GM12878 (cell line): ENCODE data around the gene ABHD12B. TPM values are rescaled to one million over a fixed set of nuclear protein-coding genes. Genes with fewer than 3 reads are reported as not detected.

ENCODE experiments used
- ATAC-seq: fragments of 200-7000 bp; cut with Tn5 transposase; 3 replicates; pipeline ENCODE4 v1.9.1; 2020; ENCODE audit warnings: mild to moderate bottlenecking, moderate library complexity
- BruUV-seq: library from RNA; stranded (reverse); fragments of 400-500 nt; replicated peaks from 2 replicates; lab custom pipeline; 2021; lab: Mats Ljungman, UMichigan
- CTCF ChIA-PET: fragments of 300-600 bp; sonication (Branson Sonifier 250); formaldehyde crosslinking; extraction: SDS; loops from one replicate; lab custom pipeline; 2021; ENCODE audit warnings: inconsistent platforms; lab: Yijun Ruan, JAX
- POLR2A ChIA-PET: fragments of 350-600 bp; formaldehyde crosslinking; extraction: SDS; loops from one replicate; lab custom pipeline; 2021; ENCODE audit warnings: inconsistent platforms; lab: Charles Lee
- RAD21 ChIA-PET: fragments of 300-600 bp; sonication (Branson Sonifier 250); formaldehyde crosslinking; loops from one replicate; lab custom pipeline; 2023; ENCODE audit warnings: antibody characterized with exemption; ENCODE audit not compliant: unreplicated experiment; lab: Charles Lee
- SMC1A ChIA-PET: fragments of 300-600 bp; sonication (Branson Sonifier 250); formaldehyde crosslinking; loops from one replicate; lab custom pipeline; 2023; ENCODE audit not compliant: unreplicated experiment, uncharacterized antibody; lab: Charles Lee
- DNase-seq: peaks from one replicate; pipeline ENCODE4 v3.0.0-alpha.2; 2011; ENCODE audit warnings: low read depth, low spot score
- FAIRE-seq: peaks from 3 replicates; lab custom pipeline; 2011; peaks lifted over from hg19 to GRCh38; lab: Jason Lieb, UNC
- H2AFZ ChIP-seq: 2 replicates; pipeline ENCODE4 v1.6.0; 2011; ENCODE audit warnings: low read depth, low read length, control low read depth; ENCODE audit not compliant: control insufficient read depth
- H3K27ac ChIP-seq: 2 replicates; pipeline ENCODE4 v1.5.1; 2011; ENCODE audit warnings: control low read depth; ENCODE audit not compliant: control insufficient read depth, insufficient read depth
- H3K27me3 ChIP-seq, 2 experiments: replicated peaks in 1 of 2; 2 replicates each; pipeline versions ENCODE4 v1.6.0 to v1.6.1; 2011; ENCODE audit warnings: low read length in 1 of 2; ENCODE audit not compliant: control insufficient read depth in 2 of 2, insufficient read depth in 2 of 2
- H3K36me3 ChIP-seq, 2 experiments: 2 replicates each; pipeline ENCODE4 v1.5.1; 2011; ENCODE audit warnings: low read length in 1 of 2; ENCODE audit not compliant: control insufficient read depth in 2 of 2, insufficient read depth in 2 of 2
- H3K4me1 ChIP-seq: 2 replicates; pipeline ENCODE4 v1.6.1; 2011; ENCODE audit warnings: mild to moderate bottlenecking, low read length, moderate library complexity, mixed read lengths; ENCODE audit not compliant: control insufficient read depth, insufficient read depth
- H3K4me2 ChIP-seq: 2 replicates; pipeline ENCODE4 v1.6.0; 2011; ENCODE audit warnings: control low read depth; ENCODE audit not compliant: control insufficient read depth, insufficient read depth
- H3K4me3 ChIP-seq: fragments of 200-600 bp; sonication (generic); 2 replicates; pipeline ENCODE4 v1.5.1; 2016
- H3K79me2 ChIP-seq: 2 replicates; pipeline ENCODE4 v1.6.0; 2011; ENCODE audit warnings: low read length; ENCODE audit not compliant: control insufficient read depth, insufficient read depth
- H3K9ac ChIP-seq: 2 replicates; pipeline ENCODE4 v1.8.0; 2011; ENCODE audit warnings: low read length, control low read depth, mixed read lengths; ENCODE audit not compliant: control insufficient read depth, insufficient read depth
- H3K9me3 ChIP-seq: replicated peaks from 3 replicates; pipeline ENCODE4 v1.5.1; 2011; ENCODE audit warnings: mild to moderate bottlenecking, low read length; ENCODE audit not compliant: control insufficient read depth, insufficient read depth
- H4K20me1 ChIP-seq: 2 replicates; pipeline ENCODE4 v1.6.0; 2011; ENCODE audit not compliant: control insufficient read depth, insufficient read depth
- BCL3 ChIP-seq: IDR thresholded peaks from 2 replicates; pipeline ENCODE4 v1.6.1; 2011; ENCODE audit warnings: borderline replicate concordance, low read depth, mild to moderate bottlenecking, moderate library complexity, low read length; ENCODE audit not compliant: insufficient read depth, poor library complexity, severe bottlenecking
- BMI1 ChIP-seq: fragments of 450-650 bp; IDR thresholded peaks from 2 replicates; pipeline ENCODE4 v1.6.1; 2016; ENCODE audit warnings: mild to moderate bottlenecking, moderate library complexity, borderline replicate concordance
- EGR1 ChIP-seq, 2 experiments: IDR thresholded peaks; 1 replicate in 1 of 2; 2 replicates in 1 of 2; pipeline ENCODE4 v1.6.1; 2011 to 2012; ENCODE audit warnings: low read depth in 2 of 2, low read length in 2 of 2, borderline replicate concordance in 1 of 2, mild to moderate bottlenecking in 1 of 2, moderate library complexity in 1 of 2
- ZBTB33 ChIP-seq: fragments of 450-650 bp; IDR thresholded peaks from 2 replicates; pipeline ENCODE4 v1.6.1; 2017; ENCODE audit warnings: mild to moderate bottlenecking
- ZNF687 ChIP-seq: fragments of 450-650 bp; IDR thresholded peaks from 2 replicates; pipeline ENCODE4 v1.6.1; 2017; ENCODE audit warnings: mild to moderate bottlenecking, moderate library complexity
- WGBS: methylation state at CpG from one replicate; pipeline ENCODE4 v1.1.6; 2016; ENCODE audit warnings: low lambda C conversion rate; ENCODE audit not compliant: insufficient replicate concordance, insufficient coverage; ENCODE audit errors: missing lambda C conversion rate; 5-methylcytosine and 5-hydroxymethylcytosine counted together
- in situ Hi-C: fragments of 300-500 bp; cut with MboI; formaldehyde crosslinking; loops from 9 replicates; pipeline ENCODE4 v1.14.3; 2018; ENCODE audit warnings: mixed read lengths
- intact Hi-C: fragments of 100-400 bp; cut with micrococcal nuclease; formaldehyde crosslinking; loops from one replicate; pipeline ENCODE4 v1.14.2; 2022; ENCODE audit not compliant: unreplicated experiment
- polyA plus RNA-seq, 11 experiments: library from polyadenylated mRNA; depleted of rRNA in 4 of 11; unstranded in 6 of 11; stranded (reverse) in 5 of 11; fragments of >200 nt; fragmentation: Nextera tagmentation in 4 of 11; fragmentation: Illumina TruSeq in 1 of 11; extraction: Ambion mirVana in 4 of 11; extraction: Trizol in 1 of 11; gene quantifications; 1 replicate in 1 of 11; 2 replicates in 10 of 11; pipeline versions ENCODE4 v1.2.1 to v1.2.3, GENCODE V29; 2011 to 2016; ENCODE audit warnings: inconsistent platforms in 2 of 11, missing spikeins in 2 of 11, low read depth in 1 of 11
- total RNA-seq, 4 experiments: library from RNA; depleted of rRNA in 3 of 4; stranded (reverse); fragments of >200 nt in 3 of 4; fragmentation: Illumina TruSeq in 1 of 4; extraction: Trizol in 1 of 4; gene quantifications; 2 replicates each; pipeline versions ENCODE4 v1.2.1 to v1.2.3, GENCODE V29; 2013 to 2021

The ABHD12B gene
- total and polyA plus RNA-seq, 10 of the 15 experiments (the other 5 are each of a cell fraction or from before 2014, with no cell fraction given): not detected

GRCh38 chr14:50951032-50951431 lies 79.2 kb downstream of the ABHD12B start:
- ChIA-PET POLR2A (no interaction called here), SMC1A (no interaction called here)
- Histone ChIP-seq H3K4me2 (no peak overlapping the region), H2AFZ (no peak overlapping the region)
- no peak for DNase-seq
- intact Hi-C loops: loop anchor here (5.0 kb wide), 1 partner anchor 271 kb away; no protein-coding TSS in a partner anchor
- no TSS peak for BruUV-seq
- TF ChIP-seq ZBTB33: no peak
- TF ChIP-seq BCL3: no peak
- TF ChIP-seq ZNF687: no peak
- TF ChIP-seq EGR1 (IDR thresholded peaks at IDR 0.05; ENCODE audit: borderline replicate concordance in 1 of 2, low read depth in 2 of 2, low read length in 2 of 2): no peak
- TF ChIP-seq BMI1: no peak
- TF ChIP-seq, all 136 proteins: peak for 0
- H3K9ac ChIP-seq: no peak overlapping the region
- ChIA-PET RAD21 (no interaction called here), CTCF (no interaction called here)
- in situ Hi-C loops: no loop called here
- no peaks in the 10 kb centered on the region; the same call in 2 of the 3 replicates for H3K9me3 ChIP-seq
- H3K4me1 ChIP-seq: no peaks in the 10 kb centered on the region
- H3K27ac ChIP-seq: no peak overlapping the region
- H3K79me2 ChIP-seq: no peaks in the 10 kb centered on the region
- H3K27me3 ChIP-seq: no peaks in the 10 kb centered on the region
- H3K4me3 ChIP-seq: no peak overlapping the region
- ATAC-seq (no peak), FAIRE-seq (no peak)
- H3K36me3 ChIP-seq: no peaks in the 10 kb centered on the region
- WGBS: 63% methylated on average over 6 of the region's 6 CpGs
- H4K20me1 ChIP-seq: no peaks in the 10 kb centered on the region
